SK-N-DZ (cell line): ENCODE data around the gene CHMP2B.
A peak's percentile ranks its signal among the peaks of the same experiment; 100 is the strongest.
"Not testable (repeated sequence)": the region's sequence is repeated elsewhere in the genome, so short reads cannot be mapped to it uniquely, and the experiment has no call there.

Experiments used
- DNase-seq: peaks from one replicate; pipeline ENCODE4 v3.0.0-alpha.2; 2015; ENCODE audit warnings: low spot score

Gene CHMP2B

GRCh38 chr3:87229113-87229512 lies 2.0 kb downstream of the CHMP2B start:
- DNase-seq = no peak

DNA sequence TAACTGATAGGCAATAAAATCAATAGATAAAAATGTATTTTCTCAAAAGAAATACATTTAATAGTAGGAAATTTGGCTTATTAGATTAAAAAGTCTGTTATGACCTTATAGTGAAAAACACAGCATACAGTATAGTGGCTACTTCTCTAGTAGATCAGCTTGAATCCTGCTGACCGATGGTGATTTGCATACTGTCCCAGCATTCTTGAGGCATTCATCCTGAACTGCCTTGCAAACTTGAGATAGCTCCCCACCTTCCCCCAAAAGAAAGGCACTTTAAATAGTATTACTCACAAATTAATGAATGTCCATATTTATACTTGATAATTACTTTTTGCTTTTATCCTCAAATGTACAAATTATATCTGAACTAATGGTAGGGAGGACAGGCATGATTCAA lies 6.7 kb downstream of the CHMP2B start:
- no peak for DNase-seq

DNA sequence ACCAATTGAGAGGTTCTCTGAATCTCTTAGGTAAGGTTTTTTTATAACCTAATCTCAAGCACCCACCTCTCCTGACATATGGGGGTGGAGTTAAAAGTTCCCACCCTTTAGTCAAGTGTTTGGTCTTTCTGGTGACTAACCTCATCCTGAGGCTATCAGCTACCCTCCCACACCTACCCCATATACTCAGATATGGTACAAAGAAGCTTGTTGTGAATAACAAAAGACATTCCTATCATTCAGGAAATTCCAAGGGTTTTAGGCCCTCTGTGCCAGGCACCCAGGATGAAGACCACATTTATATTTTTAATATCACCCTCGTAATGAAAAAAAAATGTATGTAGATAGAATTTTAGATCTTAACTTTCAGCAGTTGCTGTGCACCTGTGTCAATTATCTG lies 9.0 kb downstream of the CHMP2B start:
- DNase-seq = no peak

DNA sequence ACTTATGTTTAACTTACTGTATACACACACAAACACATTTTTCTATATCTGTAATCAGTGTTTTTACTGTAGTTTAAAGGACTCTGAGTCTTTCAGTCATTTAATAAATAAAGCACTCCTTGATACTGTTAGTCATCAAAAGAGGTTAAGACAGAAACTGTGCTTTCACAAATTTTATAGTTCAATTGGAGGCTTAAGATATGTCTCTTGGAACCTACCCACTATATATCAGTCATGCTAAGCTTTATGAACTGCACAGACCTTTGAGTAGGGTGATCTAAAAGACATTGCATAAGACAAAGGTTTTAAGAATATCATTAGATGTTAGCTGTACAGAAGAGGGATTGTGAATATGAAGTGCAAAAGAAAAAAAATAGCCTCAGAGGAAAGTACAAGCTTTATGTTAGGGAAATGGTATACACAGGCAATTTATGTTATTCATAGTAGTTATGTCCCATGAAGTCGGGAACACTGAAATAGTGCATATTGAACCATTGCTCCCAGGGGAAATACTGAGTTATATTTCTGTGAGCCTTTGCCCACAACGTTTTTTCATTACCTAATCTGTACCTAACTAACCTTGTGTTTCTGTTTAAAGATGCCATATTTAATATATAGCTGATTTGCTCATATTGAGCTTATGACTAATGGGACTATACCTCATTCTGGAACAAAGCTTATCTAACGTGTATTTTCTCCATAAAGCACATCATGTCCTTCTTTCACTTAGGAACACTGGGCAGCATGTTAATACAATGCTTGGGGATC lies 19.7 kb downstream of the CHMP2B start:
- no peak for DNase-seq

- DNase-seq = no peak
These were observed 20.3 kb downstream of the CHMP2B start for GRCh38 chr3:87247430-87247773.

DNA sequence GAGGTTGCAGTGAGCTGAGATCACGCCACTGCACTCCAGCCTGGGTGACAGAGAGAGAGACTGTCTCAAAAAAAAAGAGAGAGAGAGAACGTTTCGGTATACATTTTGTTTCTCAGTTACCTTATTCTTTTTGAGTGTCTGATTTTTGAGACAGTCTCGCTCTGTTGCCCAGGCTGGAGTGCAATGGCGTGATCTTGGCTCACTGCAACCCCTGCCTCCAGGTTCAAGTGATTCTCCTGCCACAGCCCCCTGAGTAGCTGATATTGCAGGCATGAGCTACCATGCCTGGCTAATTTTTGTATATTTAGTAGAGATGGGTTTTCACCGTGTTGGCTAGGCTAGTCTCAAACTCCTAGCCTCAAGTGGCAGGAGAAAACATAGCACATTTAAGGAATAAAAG lies 21.1 kb downstream of the CHMP2B start:
- DNase-seq = not testable (repeated sequence)

DNA sequence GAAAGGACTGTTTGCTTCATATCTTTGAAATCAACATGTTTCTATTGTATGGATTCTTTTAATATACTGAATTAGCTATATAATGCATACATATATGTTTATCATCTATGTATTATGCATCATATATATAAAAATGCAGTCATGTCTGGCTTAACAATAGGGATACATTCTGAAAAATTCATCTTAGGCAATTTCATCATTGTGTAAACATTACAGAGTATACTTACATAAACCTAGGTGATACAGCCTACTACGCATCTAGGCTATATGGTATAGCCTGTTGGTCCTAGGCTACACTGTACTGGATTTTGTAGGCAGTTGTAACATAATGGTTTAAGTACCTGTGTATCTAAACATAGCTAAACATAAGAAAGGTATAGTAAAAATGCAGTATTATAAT lies 21.7 kb downstream of the CHMP2B start:
- DNase-seq = no peak

GRCh38 chr3:87250009-87250408 lies 22.9 kb downstream of the CHMP2B start:
- no peak for DNase-seq

DNA sequence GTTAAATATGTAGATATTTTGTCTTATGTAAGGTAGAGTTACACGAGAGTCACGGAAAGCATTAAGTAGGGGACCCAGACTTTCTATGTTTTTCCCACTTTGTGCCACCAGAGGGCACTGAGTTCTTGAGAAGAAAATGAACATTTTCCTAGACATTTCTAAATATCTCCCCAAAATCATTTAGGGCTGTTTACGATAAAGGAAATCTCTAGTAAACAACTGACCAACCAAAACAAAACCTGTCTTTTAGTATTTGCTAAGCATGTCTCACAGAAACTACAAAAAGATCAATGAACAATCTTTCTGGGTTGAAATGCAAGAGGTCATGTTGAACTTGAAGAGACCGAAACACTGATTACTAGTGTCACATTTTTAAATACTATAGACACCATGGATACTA lies 33.2 kb downstream of the CHMP2B start:
- peak; percentile 49 for DNase-seq

GRCh38 chr3:87261925-87262324 lies 34.8 kb downstream of the CHMP2B start:
- DNase-seq = no peak

DNA sequence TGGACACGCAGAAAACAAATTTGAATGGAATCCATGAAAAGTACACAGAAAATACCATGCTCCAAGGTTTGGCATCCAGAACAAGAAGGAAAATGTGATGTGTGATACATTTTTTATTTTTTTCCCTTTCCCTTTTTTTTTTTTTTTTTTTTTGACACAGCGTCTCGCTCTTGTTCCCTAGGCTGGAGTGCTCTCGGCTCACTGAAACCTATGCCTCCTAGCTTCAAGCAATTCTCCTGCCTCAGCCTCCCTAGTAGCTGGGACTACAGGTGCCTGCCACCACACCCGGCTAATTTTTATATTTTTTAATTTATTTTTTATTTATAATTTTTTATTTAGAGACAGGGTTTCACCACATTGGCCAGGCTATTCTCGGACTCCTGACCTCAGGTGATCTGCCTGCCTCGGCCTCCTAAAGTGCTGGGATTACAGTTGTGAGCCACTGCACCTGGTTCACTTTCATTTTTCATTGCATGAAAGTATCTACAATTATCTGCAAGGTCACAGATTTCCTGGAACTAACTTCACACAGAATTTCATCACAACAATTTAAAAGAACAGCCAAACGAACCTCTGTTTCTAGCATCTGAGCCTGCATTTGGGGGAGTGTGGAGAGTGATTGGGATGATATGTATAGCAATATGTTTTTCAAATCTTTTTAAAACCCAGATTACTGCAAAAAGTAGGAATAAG lies 41.0 kb downstream of the CHMP2B start:
- no peak for DNase-seq

- no peak for DNase-seq
These were observed 41.6 kb downstream of the CHMP2B start for GRCh38 chr3:87268646-87269211.

DNA sequence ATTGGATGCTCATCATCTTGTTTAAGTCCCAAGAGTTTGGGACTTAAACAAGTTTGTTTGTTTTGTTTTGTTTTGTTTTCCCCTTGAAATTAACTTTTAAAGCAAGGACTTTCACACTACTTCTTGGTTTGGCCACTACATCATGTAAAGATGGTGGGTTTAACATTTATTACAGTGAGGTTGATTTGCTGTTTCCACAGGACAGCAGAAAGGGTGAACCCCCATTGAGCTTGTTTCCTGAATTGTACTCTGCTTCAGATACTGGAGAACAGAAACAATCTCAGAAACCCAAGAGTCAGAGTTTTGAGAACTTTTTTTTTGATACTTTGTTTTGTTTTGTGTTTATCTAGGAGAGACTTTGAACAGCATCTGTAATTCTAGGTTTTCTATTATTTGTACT lies 42.6 kb downstream of the CHMP2B start:
- no peak for DNase-seq

DNA sequence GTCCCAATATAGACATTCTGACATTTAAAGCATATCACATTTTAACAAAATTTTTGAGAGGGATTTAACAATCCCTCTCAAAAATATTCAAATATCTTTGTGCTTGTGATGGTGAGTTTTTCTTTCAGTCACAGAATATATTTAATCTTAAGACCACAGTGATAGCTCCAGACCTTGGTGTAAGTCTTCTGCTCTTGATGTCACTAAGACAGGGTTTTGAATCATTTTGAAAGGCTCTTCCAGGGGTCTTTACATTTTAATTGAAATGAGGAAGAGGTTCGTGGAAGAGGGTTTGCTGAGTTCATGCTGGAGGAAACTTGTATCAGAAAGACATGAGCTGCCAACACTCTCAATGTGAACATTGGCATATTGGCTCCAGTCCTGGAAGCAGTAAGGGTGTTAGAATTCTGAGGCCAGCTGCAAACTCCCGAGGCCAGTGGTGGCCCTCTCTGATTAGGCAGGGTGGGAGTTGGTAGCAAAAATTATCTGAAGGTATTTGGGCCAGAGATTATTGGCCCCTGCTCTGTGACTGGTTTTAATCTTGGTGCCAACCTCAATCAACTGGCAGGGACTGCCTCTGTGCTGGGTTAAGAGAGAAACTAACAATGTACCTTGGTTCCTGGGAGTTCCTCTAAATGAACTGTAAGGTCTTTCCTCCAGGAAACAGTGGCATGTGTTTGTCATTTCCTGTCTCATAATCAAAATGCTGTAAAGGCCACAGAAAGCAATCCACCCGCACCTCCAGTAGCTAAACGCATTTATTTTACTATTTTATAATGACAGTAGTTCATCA lies 44.0 kb downstream of the CHMP2B start:
- DNase-seq = no peak

GRCh38 chr3:87272718-87273341 lies 45.7 kb downstream of the CHMP2B start:
- no peak for DNase-seq

GRCh38 chr3:87276484-87276883 lies 49.4 kb downstream of the CHMP2B start, which contains the start of gene POU1F1:
Gene POU1F1 (minus strand): TSS chr3:87276584. CDS start chr3:87276462, 122 bp downstream.
- DNase-seq = no peak

- no peak for DNase-seq
These were observed 59.9 kb downstream of the CHMP2B start for GRCh38 chr3:87287011-87287410.

DNA sequence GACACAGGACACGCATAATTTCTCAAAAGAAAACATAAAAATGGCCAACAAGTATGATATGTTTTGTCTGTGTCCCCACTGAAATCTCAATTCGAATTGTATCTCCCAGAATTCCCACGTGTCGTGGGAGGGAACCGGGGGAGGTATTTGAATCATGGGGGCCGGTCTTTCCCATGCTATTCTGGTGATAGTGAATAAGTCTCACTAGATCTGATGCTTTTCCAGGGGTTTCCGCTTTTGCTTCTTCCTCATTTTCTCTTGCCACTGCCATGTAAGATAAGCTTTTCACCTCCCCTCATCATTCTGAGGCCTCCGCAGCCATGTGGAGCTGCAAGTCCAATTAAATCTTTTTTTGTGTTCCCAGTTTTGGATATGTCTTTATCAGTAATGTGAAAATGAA lies 61.3 kb downstream of the CHMP2B start:
- DNase-seq = no peak

DNA sequence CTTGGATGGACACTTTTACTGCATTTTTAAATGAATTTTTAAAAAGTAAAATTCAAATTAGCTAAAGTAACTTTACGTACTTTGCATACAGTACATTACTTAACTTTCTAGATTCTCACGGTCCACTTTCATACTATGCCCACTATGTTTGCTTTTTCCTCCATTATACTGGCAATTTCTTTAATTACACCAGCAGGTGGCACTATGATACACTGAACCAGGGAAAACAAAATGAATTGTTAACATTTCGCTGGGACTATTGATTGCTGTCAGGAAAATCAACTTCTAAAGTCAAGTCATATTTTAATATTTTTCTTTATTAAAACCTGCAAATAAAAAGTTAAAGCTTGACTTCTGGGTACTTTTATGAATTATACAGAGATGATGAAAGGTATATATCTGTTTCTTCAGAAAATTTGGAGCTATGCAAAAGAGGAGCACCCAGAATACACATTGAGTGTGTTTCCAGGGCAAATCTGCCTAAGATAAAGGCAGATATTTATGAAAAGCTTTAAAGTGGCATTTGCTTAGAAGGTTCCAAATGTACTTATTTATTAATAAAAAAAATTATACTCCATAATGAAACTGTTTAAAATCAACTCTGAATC lies 71.1 kb downstream of the CHMP2B start:
- DNase-seq = peak; percentile 22

GRCh38 chr3:87305031-87305430 lies 77.9 kb downstream of the CHMP2B start:
- DNase-seq = not testable (repeated sequence)
